CD4-positive, alpha-beta T cell treated with Interleukin-15 for 1 hour (primary cell): ENCODE data around the gene RETREG2.

Source experiments
- DNase-seq: peaks from one replicate; pipeline ENCODE4 v3.0.0-alpha.2; 2020

RETREG2 gene

DNA sequence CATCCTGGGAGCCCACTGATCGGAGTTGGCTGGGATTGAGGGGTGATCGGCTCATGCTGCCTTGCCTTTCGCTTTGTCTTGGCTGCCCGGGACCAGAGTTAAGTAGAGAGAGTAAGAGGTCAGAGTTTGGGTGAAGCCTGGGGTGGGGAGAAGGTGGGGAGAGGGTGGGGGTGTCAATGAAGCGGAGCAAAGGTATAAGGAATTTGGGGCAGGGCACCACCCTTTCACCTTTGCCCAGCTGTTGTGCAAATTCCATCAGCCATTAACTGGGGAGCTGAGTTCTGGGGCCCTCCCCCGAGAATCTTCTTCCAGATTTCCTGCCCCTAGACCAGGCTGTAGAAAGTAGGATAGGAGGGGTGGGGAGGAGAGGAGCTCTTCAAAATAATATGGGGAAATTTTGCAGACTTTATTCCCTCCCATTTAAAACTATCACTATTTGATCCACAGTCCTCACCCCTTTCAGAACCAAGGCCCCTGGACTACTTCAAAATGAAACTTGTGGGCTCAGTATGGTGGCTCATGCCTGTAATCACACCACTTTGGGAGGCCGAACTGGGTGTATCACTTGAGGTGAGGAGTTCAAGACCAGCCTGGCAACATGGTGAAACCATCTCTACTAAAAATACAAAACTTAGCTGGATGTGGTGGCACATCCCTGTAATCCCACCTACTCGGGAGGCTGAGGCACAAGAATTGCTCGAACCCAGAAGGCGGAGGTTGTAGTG is 8.0 kb upstream of the RETREG2 start, which contains the start of gene SLC23A3:
TSS of gene SLC23A3 (minus strand) at position 100 of the 725 bp plus-strand sequence. CDS start at position 55, 45 bp downstream.
- no peak for DNase-seq

DNA sequence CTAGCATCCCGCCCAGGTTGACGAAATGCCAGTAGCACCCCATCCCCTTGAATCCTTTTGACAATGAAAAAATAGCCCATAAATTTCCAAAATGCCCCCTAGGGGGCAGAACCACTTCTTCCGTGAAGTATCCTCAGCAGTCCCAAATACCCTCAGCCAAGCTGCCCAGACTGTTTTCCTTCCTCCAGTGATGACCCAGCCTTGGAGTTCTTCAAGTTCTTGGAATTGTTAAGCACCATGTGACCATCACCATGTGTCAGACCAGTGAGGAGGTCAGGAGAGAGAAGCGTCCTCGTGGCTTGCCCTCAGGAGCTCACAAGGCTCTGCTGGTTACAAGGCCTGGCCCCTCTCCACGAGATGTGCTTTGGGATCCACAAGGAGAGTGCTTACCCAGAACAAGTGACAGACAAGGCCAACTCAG is 6.8 kb upstream of the RETREG2 start:
- DNase-seq: no peak

DNA sequence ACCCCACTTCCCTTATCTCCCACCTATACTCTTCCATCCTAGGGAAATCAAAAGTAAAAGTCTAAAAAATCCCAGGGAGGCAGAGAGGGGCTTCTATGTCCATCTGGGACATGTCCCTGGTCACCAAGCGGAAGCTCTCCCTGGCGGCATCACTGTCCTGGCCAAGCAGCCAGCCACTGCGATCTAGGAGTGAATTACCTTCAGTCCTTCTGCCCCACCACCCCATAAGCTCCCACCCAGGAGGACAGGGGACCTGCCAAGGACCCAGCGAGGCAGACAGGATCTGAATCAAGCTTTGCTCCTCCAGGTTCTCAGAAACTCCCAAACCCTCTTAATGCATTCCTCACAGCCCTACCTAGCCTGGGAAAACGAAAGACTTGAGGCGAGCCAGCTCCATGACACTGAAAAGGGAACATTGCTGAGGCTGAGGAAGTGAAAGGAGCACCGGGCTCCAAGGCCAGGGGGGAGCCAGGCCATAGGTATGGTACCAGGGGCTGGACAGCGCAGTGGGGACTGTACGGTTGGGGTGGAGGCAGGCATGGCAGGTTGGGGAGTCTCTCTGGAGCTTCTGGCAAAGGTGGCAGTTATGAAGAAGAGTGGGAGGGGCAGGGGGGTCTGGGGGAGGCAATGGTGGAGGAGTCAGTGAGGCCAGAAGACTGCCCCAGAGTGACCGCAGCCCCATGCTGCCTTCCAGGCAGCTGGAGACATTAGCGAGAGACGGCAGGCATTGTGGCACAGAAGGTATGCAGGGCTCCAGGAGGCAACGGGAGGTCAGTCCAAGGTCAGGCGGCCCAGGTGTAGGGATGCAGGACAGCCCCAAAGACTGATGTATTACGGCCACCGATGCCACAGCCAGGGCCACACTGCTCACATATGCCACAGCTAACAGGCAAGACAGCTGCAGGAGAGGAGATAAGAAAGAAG is 5.6 kb upstream of the RETREG2 start:
- no peak for DNase-seq

DNA sequence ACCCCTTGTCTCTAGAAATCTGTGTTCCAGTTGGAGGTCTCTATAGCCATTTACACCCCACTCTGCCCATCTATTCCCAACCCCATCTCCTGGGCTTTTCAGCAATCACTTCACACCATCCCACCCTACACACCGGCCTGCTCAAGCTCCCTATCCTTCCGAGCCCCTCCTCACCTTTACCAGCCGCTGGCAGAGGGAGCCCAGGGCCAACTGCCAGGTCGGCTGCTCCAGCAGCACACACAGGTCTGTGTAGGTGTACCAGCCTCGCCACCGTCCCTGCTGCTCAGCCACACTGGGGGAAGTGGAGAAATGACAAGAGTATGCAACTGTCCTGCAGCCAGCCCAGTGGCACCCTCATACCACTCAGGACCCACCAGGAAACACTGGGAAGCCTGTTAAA is 4.9 kb upstream of the RETREG2 start:
- DNase-seq: no peak

DNA sequence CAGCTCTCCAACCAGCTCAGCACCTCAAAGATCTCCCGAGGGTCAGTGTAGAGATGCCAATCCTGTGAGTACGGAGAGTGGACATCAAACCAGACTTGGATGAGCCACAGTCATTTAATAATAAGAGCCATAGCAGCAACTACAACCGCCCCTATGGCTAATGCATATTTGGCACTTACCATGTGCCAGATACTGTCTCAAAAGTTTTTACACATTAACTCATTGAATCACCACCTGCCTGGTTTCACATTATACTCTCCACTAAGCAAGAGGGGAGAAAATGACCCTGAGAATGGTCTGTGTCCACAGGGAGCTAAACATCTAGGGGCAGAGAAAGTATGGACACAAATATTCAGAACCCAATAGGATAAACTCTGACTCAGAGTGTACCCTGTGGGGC is 3.9 kb upstream of the RETREG2 start:
- no peak for DNase-seq

DNA sequence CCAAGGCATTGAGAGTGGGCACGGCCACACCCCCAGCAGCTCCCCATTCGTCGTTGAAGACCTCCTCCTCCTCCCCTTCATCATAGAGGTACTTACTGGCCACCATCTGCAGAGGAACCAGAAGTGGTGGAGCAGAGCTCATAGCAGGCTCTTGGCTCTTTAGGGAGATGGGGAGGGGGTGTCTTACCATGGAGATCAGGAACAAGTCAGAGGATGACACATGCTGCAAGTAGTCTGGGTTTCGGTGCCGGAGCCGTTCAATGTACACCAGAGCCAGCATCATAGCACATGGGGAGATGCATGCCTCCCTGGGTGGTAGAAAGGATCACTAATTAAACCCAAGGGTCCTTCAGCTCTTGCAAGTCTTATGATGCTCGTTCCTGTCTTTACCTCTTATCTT is 3.3 kb upstream of the RETREG2 start:
- DNase-seq: no peak

DNA sequence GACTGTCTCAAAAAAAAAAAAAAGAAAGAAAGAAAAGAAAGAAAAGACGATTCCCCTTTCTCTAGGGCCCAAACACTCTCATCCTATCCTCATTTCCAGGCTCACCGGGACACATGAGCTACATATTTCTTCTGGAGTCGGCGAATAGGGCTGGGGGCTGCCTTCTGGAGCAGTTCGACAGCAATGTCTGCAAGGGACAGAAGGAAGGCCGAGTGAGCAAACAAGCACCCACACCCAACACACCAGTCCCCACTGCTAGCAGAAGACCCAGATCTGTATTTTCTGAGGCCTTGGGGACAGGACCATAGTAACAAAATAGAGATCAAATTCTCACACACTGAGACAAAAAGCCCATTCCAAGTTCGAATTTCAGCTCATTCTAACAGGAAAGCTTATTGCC is 2.6 kb upstream of the RETREG2 start:
- DNase-seq: no peak

DNA sequence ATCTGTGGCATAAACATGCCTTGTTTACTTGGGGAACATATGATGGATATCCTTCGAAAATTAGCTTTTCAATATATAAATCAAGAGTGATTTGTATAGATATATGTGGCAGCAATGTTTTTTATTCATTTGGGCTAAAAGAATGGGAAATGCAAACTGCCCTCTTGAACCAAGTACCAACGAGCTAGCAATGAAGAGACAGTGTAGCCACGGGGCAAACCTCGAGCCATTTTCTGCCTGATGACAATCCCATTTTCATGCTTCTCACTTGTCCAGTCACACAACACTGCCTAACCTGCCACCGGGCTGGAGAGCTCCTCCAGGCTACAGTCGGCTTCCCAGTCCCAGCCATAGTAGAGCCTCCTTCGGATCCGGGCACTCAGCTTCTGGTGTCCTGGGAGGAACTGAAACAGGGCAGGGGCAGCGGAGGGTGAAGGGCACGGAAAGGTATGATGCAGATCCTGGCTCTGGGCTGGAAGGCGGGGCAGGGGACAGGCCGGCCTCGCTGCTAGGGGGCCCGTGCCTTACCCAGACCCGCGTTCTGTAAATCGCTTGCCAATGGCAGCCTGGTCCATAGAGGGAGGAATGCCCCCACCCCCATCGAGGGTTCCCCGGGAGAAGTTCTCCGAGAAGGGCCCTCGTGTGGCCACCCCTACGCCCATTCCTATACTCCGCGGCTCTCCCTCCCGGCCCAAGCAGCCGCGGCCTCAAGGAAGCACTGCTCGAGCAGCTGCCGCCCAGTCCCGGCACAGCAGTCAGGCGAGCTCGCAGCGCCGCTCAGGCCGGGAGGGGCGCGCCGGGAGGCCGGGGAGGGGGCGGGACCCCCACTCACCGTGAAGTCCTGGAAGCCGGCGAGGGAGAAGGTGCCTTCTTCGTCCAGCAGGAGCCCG is 1.9 kb upstream of the RETREG2 start:
- DNase-seq: peak; percentile 69

DNA sequence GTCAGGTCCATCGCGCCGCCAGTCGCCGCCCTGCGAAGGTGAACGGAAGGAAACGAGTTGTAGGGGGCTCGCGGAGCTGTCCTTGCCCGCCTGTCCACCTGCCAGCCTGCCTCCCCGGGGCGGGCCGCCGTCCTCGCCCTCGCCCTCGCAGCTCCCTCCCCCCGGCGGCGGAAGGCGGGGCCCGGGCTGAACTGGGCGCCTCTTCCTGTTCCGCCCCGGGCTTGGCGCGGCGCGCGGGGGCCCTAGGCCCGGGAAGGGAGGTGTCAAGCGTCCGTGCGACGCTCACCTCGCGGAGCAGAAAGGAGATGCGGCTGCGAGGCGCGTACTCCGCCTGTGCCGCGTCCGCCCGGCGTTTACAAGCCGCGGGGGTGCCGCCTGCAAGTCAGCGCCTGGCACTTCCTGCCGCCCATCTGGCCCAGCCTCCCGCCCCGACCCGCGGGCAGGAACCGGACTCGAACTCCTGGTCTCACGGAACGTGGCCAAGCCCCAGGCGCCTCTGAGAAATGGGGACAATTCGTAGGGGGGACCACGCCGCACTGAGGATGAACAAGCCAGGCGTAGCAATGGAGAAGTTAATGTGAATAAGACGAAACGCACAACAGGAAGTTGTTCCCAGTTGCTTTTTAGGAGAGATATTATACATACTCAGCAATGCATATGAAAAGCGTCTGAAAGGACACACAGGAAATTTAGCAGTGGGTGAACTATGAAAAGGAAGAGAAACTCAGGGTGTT is 1.1 kb upstream of the RETREG2 start, which contains the start of gene CNPPD1:
TSS of gene CNPPD1 (minus strand) at position 108 of the 734 bp plus-strand sequence. CDS start at position 11, 97 bp downstream.
- DNase-seq: peak; percentile 89

DNA sequence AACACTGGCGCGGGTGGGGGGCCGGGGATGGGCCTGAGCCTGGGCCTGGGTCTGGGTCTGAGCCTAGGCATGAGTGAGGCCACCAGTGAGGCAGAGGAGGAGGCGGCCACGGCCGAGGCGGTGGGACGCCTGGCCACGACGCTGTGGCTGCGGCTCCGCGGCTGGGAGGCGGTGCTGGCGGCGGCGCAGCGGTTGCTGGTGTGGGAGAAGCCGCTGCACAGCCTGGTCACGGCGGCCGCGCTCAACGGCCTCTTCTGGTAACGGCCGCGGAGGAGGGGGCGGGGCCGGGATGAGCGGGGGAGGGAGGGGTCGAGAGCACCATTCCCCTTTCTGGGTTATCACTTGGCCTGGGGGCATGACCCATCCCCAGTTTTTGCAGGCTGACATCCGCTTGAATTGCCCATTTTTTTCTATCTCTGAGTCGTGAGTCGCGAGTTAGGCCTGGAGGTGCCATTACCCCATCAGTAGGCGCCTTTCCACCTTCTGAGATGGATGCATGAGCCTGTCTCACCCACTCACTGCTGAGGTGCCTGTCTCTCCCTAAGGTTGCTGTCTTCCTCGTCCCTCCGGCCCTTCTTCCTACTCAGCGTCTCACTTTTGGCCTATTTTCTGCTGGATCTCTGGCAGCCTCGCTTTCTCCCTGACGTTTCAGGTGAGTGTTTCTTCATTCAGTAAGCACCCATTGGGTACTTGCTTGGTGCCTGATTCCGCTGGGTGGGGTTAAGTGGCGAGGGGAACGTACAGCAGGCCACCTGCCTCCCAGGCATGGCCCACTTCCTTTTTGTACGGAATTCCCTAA is 501 bp downstream of the RETREG2 start:
- no peak for DNase-seq

DNA sequence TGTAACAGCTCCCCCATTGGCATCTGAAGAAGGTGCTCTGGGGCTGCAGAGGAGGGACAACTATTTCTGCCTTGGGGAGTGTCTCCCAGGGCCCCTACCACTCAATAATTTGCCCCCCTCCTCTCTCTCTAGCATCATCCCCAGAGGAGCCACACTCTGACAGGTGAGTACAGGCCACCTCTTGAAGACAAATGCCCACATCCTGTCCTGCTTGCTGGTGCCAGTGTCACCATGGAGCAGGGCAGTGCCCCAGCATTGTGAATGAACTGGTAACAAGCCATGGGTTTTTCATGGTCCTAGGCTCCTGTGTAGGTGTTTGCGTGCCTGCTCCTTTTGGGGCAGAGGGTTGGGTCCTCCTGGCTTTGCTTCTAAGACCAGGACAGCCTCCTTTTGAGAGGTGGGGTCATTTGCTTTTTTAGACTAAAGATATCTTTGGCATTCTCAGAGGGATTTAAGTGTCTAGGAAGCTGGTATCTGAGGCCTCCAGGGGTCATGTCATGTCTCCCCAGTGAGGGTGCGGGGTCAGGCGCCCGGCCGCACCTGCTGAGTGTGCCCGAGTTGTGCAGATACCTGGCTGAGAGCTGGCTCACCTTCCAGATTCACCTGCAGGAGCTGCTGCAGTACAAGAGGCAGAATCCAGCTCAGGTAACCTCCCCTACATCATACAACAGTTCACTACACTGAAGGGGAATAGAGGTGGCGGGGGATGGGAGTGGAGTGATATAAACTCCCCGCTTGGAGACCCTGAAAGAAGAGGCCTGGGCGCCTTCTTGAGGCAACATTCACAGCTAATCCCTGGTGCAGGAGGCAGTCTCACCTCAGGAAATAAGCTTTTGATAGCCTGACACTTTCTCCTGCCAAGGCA is 1.8 kb downstream of the RETREG2 start:
- no peak for DNase-seq

DNA sequence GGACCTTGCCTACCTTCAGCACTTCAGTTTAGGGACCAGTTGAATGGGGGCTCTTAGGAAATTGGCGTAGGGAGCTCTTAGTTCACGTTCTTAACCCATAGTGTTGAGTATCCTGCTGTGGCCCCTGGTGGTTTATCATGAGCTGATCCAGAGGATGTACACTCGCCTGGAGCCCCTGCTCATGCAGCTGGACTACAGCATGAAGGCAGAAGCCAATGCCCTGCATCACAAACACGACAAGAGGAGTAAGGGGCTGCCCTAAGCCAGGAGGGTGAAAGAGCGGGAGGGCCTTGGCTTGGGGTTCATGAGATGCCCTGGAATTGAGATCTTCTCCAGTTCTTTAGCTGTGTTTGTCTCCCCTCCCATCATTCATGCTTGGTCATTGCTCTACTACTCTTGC is 2.9 kb downstream of the RETREG2 start:
- no peak for DNase-seq

DNA sequence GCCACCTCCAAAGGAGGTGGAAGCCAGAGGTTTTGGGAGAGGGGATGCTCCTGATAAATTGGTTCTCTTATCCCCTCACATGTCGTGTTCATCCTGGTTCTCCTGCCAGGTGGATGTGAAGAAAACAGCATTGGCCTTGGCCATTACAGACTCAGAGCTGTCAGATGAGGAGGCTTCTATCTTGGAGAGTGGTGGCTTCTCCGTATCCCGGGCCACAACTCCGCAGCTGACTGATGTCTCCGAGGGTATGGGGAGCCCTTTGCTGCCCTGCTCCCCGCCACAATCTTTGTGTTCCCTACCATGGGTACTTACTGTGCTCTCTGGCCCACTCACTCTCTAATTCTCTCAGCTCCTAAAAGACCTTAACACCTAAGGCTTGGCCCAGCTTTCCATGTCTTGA is 3.5 kb downstream of the RETREG2 start:
- no peak for DNase-seq

DNA sequence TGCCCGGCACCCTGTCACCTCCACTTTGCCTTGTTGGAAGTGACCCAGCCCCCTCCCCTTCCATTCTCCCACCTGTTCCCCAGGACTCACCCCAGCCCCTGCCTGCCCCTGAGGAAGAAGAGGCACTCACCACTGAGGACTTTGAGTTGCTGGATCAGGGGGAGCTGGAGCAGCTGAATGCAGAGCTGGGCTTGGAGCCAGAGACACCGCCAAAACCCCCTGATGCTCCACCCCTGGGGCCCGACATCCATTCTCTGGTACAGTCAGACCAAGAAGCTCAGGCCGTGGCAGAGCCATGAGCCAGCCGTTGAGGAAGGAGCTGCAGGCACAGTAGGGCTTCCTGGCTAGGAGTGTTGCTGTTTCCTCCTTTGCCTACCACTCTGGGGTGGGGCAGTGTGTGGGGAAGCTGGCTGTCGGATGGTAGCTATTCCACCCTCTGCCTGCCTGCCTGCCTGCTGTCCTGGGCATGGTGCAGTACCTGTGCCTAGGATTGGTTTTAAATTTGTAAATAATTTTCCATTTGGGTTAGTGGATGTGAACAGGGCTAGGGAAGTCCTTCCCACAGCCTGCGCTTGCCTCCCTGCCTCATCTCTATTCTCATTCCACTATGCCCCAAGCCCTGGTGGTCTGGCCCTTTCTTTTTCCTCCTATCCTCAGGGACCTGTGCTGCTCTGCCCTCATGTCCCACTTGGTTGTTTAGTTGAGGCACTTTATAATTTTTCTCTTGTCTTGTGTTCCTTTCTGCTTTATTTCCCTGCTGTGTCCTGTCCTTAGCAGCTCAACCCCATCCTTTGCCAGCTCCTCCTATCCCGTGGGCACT is 4.5 kb downstream of the RETREG2 start:
- DNase-seq: no peak

DNA sequence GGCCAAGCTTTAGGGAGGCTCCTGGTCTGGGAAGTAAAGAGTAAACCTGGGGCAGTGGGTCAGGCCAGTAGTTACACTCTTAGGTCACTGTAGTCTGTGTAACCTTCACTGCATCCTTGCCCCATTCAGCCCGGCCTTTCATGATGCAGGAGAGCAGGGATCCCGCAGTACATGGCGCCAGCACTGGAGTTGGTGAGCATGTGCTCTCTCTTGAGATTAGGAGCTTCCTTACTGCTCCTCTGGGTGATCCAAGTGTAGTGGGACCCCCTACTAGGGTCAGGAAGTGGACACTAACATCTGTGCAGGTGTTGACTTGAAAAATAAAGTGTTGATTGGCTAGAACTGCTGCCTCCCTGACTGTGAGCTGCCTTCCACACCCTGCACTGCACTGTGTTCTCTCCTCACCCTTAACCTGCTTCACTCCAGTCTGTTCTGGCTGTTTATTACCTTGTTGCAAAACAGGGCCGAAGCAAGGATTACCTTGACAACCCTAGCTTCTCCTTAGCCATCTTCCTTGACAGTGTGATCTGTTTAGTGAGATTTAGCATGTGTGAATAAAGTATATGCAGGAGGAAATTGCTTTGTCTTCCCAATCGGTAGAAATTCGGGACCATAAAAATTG is 5.2 kb downstream of the RETREG2 start:
- no peak for DNase-seq

DNA sequence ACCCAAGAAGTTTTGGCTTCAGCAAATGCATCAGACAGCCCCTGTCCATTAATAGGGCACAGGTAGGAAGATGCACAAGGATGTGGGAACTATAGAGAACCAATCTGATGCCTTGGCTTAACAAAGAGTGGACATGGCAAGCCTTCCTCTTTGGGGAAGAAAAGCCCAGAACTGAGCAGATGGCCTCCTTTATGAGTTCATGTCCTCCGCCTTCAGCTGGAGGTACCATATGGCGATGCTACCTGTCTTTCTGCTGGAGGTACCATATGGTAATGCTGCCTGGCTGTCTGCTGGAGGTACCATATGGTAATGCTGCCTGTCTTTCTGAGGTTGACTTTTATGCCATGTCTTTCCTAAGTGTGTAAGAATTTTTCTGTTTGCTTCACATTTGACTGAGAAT is 6.0 kb downstream of the RETREG2 start:
- no peak for DNase-seq

DNA sequence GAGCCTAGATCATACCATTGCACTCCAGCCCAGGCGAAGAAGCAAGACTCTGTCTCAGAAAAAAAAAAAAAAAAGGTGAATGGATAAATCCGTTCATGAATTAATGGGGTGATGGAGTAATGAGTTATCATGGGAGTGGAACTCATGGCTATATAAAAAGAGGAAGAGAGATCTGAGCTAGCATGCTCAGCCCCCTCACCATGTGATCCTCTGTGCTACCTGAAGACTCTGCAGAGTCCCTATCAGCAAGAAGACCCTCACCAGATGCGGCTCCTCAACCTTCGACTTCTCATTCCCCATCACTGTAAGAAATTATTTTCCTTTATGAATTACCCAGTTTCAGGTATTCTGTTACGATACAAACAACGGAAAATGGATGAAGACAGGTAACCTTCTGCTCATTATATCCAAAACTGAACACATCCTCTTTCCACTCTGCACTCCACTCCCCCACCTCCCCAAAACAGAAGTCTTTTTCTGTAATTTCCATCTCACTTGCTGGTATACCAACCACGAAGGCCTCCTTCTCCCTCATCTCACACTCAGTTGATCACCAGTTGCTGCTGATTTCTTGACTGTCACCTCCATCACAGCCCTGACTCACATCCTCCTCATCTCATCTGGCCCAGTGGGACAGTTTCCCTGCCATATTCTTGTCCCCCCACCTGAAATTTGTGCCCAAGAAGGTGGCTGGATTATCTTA is 8.8 kb downstream of the RETREG2 start:
- DNase-seq: no peak

DNA sequence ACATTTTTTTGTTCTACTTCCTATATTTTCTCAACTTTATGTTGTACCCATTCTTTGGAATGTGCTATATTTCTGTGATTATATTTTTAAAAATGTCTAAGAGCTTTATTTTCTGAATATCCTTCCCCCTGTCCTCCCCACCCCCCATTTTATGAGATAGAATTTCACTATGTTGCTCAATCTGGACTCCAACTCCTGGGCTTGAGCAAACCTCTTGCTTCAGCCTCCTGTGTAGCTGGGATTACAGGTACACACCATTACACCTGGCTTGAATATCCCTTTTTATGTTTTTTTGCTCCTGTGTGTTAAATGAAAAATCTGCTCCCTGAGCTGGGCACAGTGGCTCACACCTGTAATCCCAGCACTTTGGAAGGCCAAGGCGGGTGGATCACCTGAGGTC is 19.3 kb downstream of the RETREG2 start:
- DNase-seq: no peak
